ENCODE measurements around the gene TMPRSS11B. TPM values are rescaled to one million over a fixed set of nuclear protein-coding genes. Genes with fewer than 3 reads are reported as not detected.

Gene TMPRSS11B
- total and polyA plus RNA-seq, 10 donors: 0.09 to 0.35 TPM; not detected in 8

DNA sequence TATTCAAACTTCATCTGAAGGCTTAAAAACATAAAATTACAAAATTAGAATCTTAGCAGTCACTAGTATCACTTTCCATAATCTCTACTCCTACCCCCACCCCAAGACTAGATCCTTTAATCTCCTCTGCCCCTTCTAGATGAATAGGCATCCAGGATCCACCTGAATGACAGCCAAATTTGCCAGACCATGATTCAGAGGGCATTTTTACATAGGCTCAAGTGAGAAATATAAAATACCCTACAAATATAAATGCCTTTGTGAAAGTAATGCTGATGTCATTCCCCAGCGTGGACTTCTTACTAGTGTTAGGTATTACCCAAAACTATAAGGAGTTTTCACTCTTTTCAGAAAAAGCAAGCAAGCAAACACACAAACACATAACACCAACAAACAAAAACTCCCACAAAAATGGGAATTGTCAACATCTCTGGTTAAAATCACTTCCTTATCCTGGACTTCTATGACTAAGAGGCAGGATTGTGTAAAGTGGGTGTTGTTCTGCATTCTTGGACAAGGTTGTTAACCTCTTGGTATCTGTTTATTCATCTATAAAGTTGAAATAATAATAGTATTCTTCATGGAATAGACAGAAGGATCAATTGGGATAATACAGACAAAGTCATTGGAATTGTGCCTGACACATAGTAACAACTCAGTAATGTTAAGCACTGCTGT, 64.5 kb downstream of the TMPRSS11B start:
- H3K4me3 ChIP-seq: no peak overlapping the region
- no peak for DNase-seq
- no peaks in the 10 kb centered on the region for H3K27me3 ChIP-seq (replicated peaks in 1 of 7)
- no peaks in the 10 kb centered on the region for H3K36me3 ChIP-seq
- WGBS, 5 donors: 65 to 86% (median 78%) methylated on average over 1 of the region's 1 CpG
- no peak overlapping the region for H3K27ac ChIP-seq
- H3K9me3 ChIP-seq: no peaks in the 10 kb centered on the region
- no peaks in the 10 kb centered on the region for H3K4me1 ChIP-seq
- intact Hi-C loops (cut with DNase I; ENCODE audit: low total_unique reads): no loop called here
- TF ChIP-seq, protein P1, sequence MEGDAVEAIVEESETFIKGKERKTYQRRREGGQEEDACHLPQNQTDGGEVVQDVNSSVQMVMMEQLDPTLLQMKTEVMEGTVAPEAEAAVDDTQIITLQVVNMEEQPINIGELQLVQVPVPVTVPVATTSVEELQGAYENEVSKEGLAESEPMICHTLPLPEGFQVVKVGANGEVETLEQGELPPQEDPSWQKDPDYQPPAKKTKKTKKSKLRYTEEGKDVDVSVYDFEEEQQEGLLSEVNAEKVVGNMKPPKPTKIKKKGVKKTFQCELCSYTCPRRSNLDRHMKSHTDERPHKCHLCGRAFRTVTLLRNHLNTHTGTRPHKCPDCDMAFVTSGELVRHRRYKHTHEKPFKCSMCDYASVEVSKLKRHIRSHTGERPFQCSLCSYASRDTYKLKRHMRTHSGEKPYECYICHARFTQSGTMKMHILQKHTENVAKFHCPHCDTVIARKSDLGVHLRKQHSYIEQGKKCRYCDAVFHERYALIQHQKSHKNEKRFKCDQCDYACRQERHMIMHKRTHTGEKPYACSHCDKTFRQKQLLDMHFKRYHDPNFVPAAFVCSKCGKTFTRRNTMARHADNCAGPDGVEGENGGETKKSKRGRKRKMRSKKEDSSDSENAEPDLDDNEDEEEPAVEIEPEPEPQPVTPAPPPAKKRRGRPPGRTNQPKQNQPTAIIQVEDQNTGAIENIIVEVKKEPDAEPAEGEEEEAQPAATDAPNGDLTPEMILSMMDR (IDR thresholded peaks at IDR 0.05 in 8 of 11, conservative IDR thresholded peaks at IDR 0.05 in 3 of 11): no peak
- TF ChIP-seq POLR2A (IDR thresholded peaks at IDR 0.05) (no peak), POLR2AphosphoS5 (IDR thresholded peaks at IDR 0.05) (no peak)

DNA sequence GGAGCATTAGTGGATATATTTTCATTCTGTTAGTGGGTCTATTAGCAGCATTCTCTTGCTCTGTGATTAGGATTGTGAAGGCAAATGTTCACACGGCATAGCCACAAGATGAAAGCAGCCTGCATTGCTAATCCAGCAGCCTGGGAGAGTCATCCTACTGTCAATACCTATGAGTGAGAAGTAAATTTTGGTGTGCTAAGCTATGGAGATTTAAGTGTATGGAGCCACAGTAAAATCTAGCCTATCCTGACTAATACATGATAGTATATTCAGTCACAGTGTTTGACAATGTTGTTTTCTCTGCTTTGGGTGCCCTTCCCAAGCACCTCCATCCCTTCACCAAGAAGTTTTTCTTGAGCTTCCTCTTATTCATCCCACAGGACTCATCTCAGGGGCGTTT, 68.6 kb downstream of the TMPRSS11B start:
- no peaks in the 10 kb centered on the region for H3K27me3 ChIP-seq (replicated peaks in 1 of 7)
- H3K36me3 ChIP-seq: no peaks in the 10 kb centered on the region
- DNase-seq: no peak
- intact Hi-C loops (cut with DNase I; ENCODE audit: low total_unique reads): no loop called here
- TF ChIP-seq POLR2A (IDR thresholded peaks at IDR 0.05) (no peak), POLR2AphosphoS5 (IDR thresholded peaks at IDR 0.05) (no peak)
- TF ChIP-seq, protein P1 (IDR thresholded peaks at IDR 0.05 in 8 of 11, conservative IDR thresholded peaks at IDR 0.05 in 3 of 11): no peak
- no peak overlapping the region for H3K27ac ChIP-seq
- no peak overlapping the region for H3K4me3 ChIP-seq
- no peaks in the 10 kb centered on the region for H3K4me1 ChIP-seq
- 39 to 63% (median 56%) methylated on average over 2 of the region's 2 CpGs for WGBS, 5 donors
- H3K9me3 ChIP-seq: no peaks in the 10 kb centered on the region

Other genes with a start within 250 kb of the TMPRSS11B start
- gene TMPRSS11F, start 115.8 kb downstream of the TMPRSS11B start, total RNA-seq: not detected
- gene TMPRSS11F, start 115.8 kb downstream of the TMPRSS11B start, polyA plus RNA-seq: not detected
- gene YTHDC1, start 104.4 kb upstream of the TMPRSS11B start, total RNA-seq: 100 to 1,000 TPM in 4 of 7 donors, 10 to 100 TPM in 3; 76.3 to 110 (median 101) TPM
- 10 to 100 TPM; 36.3 to 47.4 (median 38.0) TPM for gene YTHDC1, start 104.4 kb upstream of the TMPRSS11B start, polyA plus RNA-seq
- under 1 TPM in 3 of 7 donors, not detected in 4; 0.16 to 0.60 (median 0.36) TPM for gene TMPRSS11E, start 201.8 kb upstream of the TMPRSS11B start, total RNA-seq
- gene TMPRSS11E, start 201.8 kb upstream of the TMPRSS11B start, polyA plus RNA-seq: under 1 TPM; 0.03 to 0.26 (median 0.13) TPM